PC-9 (cell line): ENCODE results near the gene RENBP.

Source experiments
- CTCF ChIP-seq: fragments of 200-600 bp; sonication (generic); conservative IDR thresholded peaks from 2 replicates; pipeline ENCODE4 v1.6.1; 2017; ENCODE audit warnings: mixed run types, antibody characterized with exemption, mild to moderate bottlenecking, moderate library complexity
- EZH2 ChIP-seq: fragments of 200-600 bp; sonication (generic); IDR thresholded peaks from 2 replicates; pipeline ENCODE4 v1.8.0; 2017; ENCODE audit warnings: antibody characterized with exemption, low read depth

GRCh38 chrX:153966841-153967535 lies 22.5 kb upstream of the RENBP start:
- no peak for TF ChIP-seq CTCF
- no peak for TF ChIP-seq EZH2
